ENCODE results near the gene ST6GALNAC5. TPM values are rescaled to one million over a fixed set of nuclear protein-coding genes. Genes with fewer than 3 reads are reported as not detected.

The ST6GALNAC5 gene
- polyA plus RNA-seq, 4 donors = 0.90 to 4.0 TPM; not detected in 2

GRCh38 chr1:77026640-77027039 lies 159.4 kb downstream of the ST6GALNAC5 start:
- H3K4me1 ChIP-seq (ENCODE audit: control insufficient read depth in 3 of 3, insufficient read depth in 2 of 3, low read depth in 1 of 3, low read length in 2 of 3) = no peaks in the 10 kb centered on the region
- FAIRE-seq (no peak), DNase-seq (no peak)
- WGBS, 3 donors = 87 to 94% (median 88%) methylated on average over 1 of the region's 1 CpG
- no peaks in the 10 kb centered on the region for H3K27me3 ChIP-seq (ENCODE audit: control insufficient read depth in 3 of 3, insufficient read depth in 3 of 3, low read length in 3 of 3)
- H3K9me3 ChIP-seq (ENCODE audit: control insufficient read depth in 2 of 2, insufficient read depth in 1 of 2, low read depth in 1 of 2, low read length in 1 of 2) = no peaks in the 10 kb centered on the region
- no peak overlapping the region for H3K27ac ChIP-seq (ENCODE audit: low read depth in 1 of 3, low read length in 2 of 3)
- no peaks in the 10 kb centered on the region for H3K36me3 ChIP-seq (ENCODE audit: control insufficient read depth in 3 of 3, insufficient read depth in 2 of 3, low read depth in 1 of 3, low read length in 3 of 3)
- no peak overlapping the region for H3K4me3 ChIP-seq (ENCODE audit: low read depth in 1 of 3, low read length in 3 of 3)

GRCh38 chr1:77027847-77028246 lies 160.6 kb downstream of the ST6GALNAC5 start:
- no peaks in the 10 kb centered on the region for H3K4me1 ChIP-seq (ENCODE audit: control insufficient read depth in 3 of 3, insufficient read depth in 2 of 3, low read depth in 1 of 3, low read length in 2 of 3)
- H3K27me3 ChIP-seq (ENCODE audit: control insufficient read depth in 3 of 3, insufficient read depth in 3 of 3, low read length in 3 of 3) = no peaks in the 10 kb centered on the region
- H3K36me3 ChIP-seq (ENCODE audit: control insufficient read depth in 3 of 3, insufficient read depth in 2 of 3, low read depth in 1 of 3, low read length in 3 of 3) = no peaks in the 10 kb centered on the region
- H3K4me3 ChIP-seq (ENCODE audit: low read depth in 1 of 3, low read length in 3 of 3) = no peak overlapping the region
- no peak overlapping the region for H3K27ac ChIP-seq (ENCODE audit: low read depth in 1 of 3, low read length in 2 of 3)
- 16 to 40% (median 38%) methylated on average over 1 of the region's 1 CpG for WGBS, 3 donors
- FAIRE-seq (no peak), DNase-seq (no peak)
- no peaks in the 10 kb centered on the region for H3K9me3 ChIP-seq (ENCODE audit: control insufficient read depth in 2 of 2, insufficient read depth in 1 of 2, low read depth in 1 of 2, low read length in 1 of 2)

GRCh38 chr1:77030401-77031105 lies 163.3 kb downstream of the ST6GALNAC5 start:
- H3K36me3 ChIP-seq (ENCODE audit: control insufficient read depth in 3 of 3, insufficient read depth in 2 of 3, low read depth in 1 of 3, low read length in 3 of 3) = no peaks in the 10 kb centered on the region
- no peak overlapping the region for H3K4me3 ChIP-seq (ENCODE audit: low read depth in 1 of 3, low read length in 3 of 3)
- H3K4me1 ChIP-seq (ENCODE audit: control insufficient read depth in 3 of 3, insufficient read depth in 2 of 3, low read depth in 1 of 3, low read length in 2 of 3) = no peaks in the 10 kb centered on the region
- DNase-seq (no peak), FAIRE-seq (no peak)
- H3K27ac ChIP-seq (ENCODE audit: low read depth in 1 of 3, low read length in 2 of 3) = no peak overlapping the region
- H3K27me3 ChIP-seq (ENCODE audit: control insufficient read depth in 3 of 3, insufficient read depth in 3 of 3, low read length in 3 of 3) = peaks cover 0 to 3% (median 0%) of the 10 kb centered on the region in 3 donors
- no peaks in the 10 kb centered on the region for H3K9me3 ChIP-seq (ENCODE audit: control insufficient read depth in 2 of 2, insufficient read depth in 1 of 2, low read depth in 1 of 2, low read length in 1 of 2)
- WGBS, 3 donors = 72 to 80% (median 77%) methylated on average over 5 of the region's 5 CpGs

- Histone ChIP-seq H3K27ac (ENCODE audit: low read depth in 1 of 3, low read length in 2 of 3) (no peak overlapping the region), H3K9me3 (ENCODE audit: control insufficient read depth in 2 of 2, insufficient read depth in 1 of 2, low read depth in 1 of 2, low read length in 1 of 2) (no peaks in the 10 kb centered on the region), H3K4me3 (ENCODE audit: low read depth in 1 of 3, low read length in 3 of 3) (no peak overlapping the region), H3K27me3 (ENCODE audit: control insufficient read depth in 3 of 3, insufficient read depth in 3 of 3, low read length in 3 of 3) (peaks cover 0 to 3% (median 0%) of the 10 kb centered on the region in 3 donors), H3K4me1 (ENCODE audit: control insufficient read depth in 3 of 3, insufficient read depth in 2 of 3, low read depth in 1 of 3, low read length in 2 of 3) (no peaks in the 10 kb centered on the region), H3K36me3 (ENCODE audit: control insufficient read depth in 3 of 3, insufficient read depth in 2 of 3, low read depth in 1 of 3, low read length in 3 of 3) (no peaks in the 10 kb centered on the region)
- WGBS, 3 donors = 5 to 19% (median 18%) methylated on average over 3 of the region's 3 CpGs
- FAIRE-seq (no peak), DNase-seq (peak; percentile 1 to 12)
Measured at GRCh38 chr1:77031106-77031662, 163.9 kb downstream of the ST6GALNAC5 start.

GRCh38 chr1:77036560-77036959 lies 169.3 kb downstream of the ST6GALNAC5 start:
- FAIRE-seq (no peak), DNase-seq (no peak)
- Histone ChIP-seq H3K27ac (ENCODE audit: low read depth in 1 of 3, low read length in 2 of 3) (no peak overlapping the region), H3K27me3 (ENCODE audit: control insufficient read depth in 3 of 3, insufficient read depth in 3 of 3, low read length in 3 of 3) (peaks cover 0 to 3% (median 0%) of the 10 kb centered on the region in 3 donors), H3K36me3 (ENCODE audit: control insufficient read depth in 3 of 3, insufficient read depth in 2 of 3, low read depth in 1 of 3, low read length in 3 of 3) (no peaks in the 10 kb centered on the region), H3K4me3 (ENCODE audit: low read depth in 1 of 3, low read length in 3 of 3) (no peak overlapping the region), H3K9me3 (ENCODE audit: control insufficient read depth in 2 of 2, insufficient read depth in 1 of 2, low read depth in 1 of 2, low read length in 1 of 2) (no peaks in the 10 kb centered on the region), H3K4me1 (ENCODE audit: control insufficient read depth in 3 of 3, insufficient read depth in 2 of 3, low read depth in 1 of 3, low read length in 2 of 3) (no peaks in the 10 kb centered on the region)
- WGBS, 3 donors = 59 to 68% (median 65%) methylated on average over 2 of the region's 2 CpGs

GRCh38 chr1:77037038-77037437 lies 169.8 kb downstream of the ST6GALNAC5 start:
- no peak overlapping the region for H3K4me3 ChIP-seq (ENCODE audit: low read depth in 1 of 3, low read length in 3 of 3)
- H3K27ac ChIP-seq (ENCODE audit: low read depth in 1 of 3, low read length in 2 of 3) = no peak overlapping the region
- no peaks in the 10 kb centered on the region for H3K36me3 ChIP-seq (ENCODE audit: control insufficient read depth in 3 of 3, insufficient read depth in 2 of 3, low read depth in 1 of 3, low read length in 3 of 3)
- peaks cover 0 to 3% (median 0%) of the 10 kb centered on the region in 3 donors for H3K27me3 ChIP-seq (ENCODE audit: control insufficient read depth in 3 of 3, insufficient read depth in 3 of 3, low read length in 3 of 3)
- DNase-seq = no peak
- no peaks in the 10 kb centered on the region for H3K4me1 ChIP-seq (ENCODE audit: control insufficient read depth in 3 of 3, insufficient read depth in 2 of 3, low read depth in 1 of 3, low read length in 2 of 3)
- no peaks in the 10 kb centered on the region for H3K9me3 ChIP-seq (ENCODE audit: control insufficient read depth in 2 of 2, insufficient read depth in 1 of 2, low read depth in 1 of 2, low read length in 1 of 2)
- no peak for FAIRE-seq

- H3K36me3 ChIP-seq (ENCODE audit: control insufficient read depth in 3 of 3, insufficient read depth in 2 of 3, low read depth in 1 of 3, low read length in 3 of 3) = no peaks in the 10 kb centered on the region
- no peak overlapping the region for H3K27ac ChIP-seq (ENCODE audit: low read depth in 1 of 3, low read length in 2 of 3)
Measured at GRCh38 chr1:77038000-77038399, 170.7 kb downstream of the ST6GALNAC5 start.

GRCh38 chr1:77039111-77039510 lies 171.8 kb downstream of the ST6GALNAC5 start:
- no peak overlapping the region for H3K27ac ChIP-seq (ENCODE audit: low read depth in 1 of 3, low read length in 2 of 3)
- H3K36me3 ChIP-seq (ENCODE audit: control insufficient read depth in 3 of 3, insufficient read depth in 2 of 3, low read depth in 1 of 3, low read length in 3 of 3) = no peaks in the 10 kb centered on the region
- FAIRE-seq = no peak
- no peak for DNase-seq
- no peaks in the 10 kb centered on the region for H3K27me3 ChIP-seq (ENCODE audit: control insufficient read depth in 3 of 3, insufficient read depth in 3 of 3, low read length in 3 of 3)
- no peak overlapping the region for H3K4me3 ChIP-seq (ENCODE audit: low read depth in 1 of 3, low read length in 3 of 3)
- 76 to 92% (median 84%) methylated on average over 1 of the region's 1 CpG for WGBS, 3 donors
- H3K9me3 ChIP-seq (ENCODE audit: control insufficient read depth in 2 of 2, insufficient read depth in 1 of 2, low read depth in 1 of 2, low read length in 1 of 2) = no peaks in the 10 kb centered on the region
- no peaks in the 10 kb centered on the region for H3K4me1 ChIP-seq (ENCODE audit: control insufficient read depth in 3 of 3, insufficient read depth in 2 of 3, low read depth in 1 of 3, low read length in 2 of 3)

More at GRCh38 chr1:77038000-77038399, 170.7 kb downstream of the ST6GALNAC5 start:
- no peak for DNase-seq
- no peaks in the 10 kb centered on the region for H3K9me3 ChIP-seq (ENCODE audit: control insufficient read depth in 2 of 2, insufficient read depth in 1 of 2, low read depth in 1 of 2, low read length in 1 of 2)
- no peak for FAIRE-seq
- no peak overlapping the region for H3K4me3 ChIP-seq (ENCODE audit: low read depth in 1 of 3, low read length in 3 of 3)
- no peaks in the 10 kb centered on the region for H3K4me1 ChIP-seq (ENCODE audit: control insufficient read depth in 3 of 3, insufficient read depth in 2 of 3, low read depth in 1 of 3, low read length in 2 of 3)
- H3K27me3 ChIP-seq (ENCODE audit: control insufficient read depth in 3 of 3, insufficient read depth in 3 of 3, low read length in 3 of 3) = peaks cover 0 to 3% (median 0%) of the 10 kb centered on the region in 3 donors
- WGBS, 3 donors = 41 to 72% (median 66%) methylated on average over 1 of the region's 1 CpG
